Body of pancreas (tissue), 4 donors: ENCODE measurements around the gene TET2. TPM values are rescaled to one million over a fixed set of nuclear protein-coding genes. Genes with fewer than 3 reads are reported as not detected.

Source experiments
- ATAC-seq: fragments of 150-250 bp; one replicate; pipeline ENCODE4 v1.9.1; 2016
- DNase-seq, 4 donors: peaks; one replicate each; pipeline ENCODE4 v3.0.0-alpha.2; 2019
- H3K27ac ChIP-seq, 4 donors: fragments of 200-600 bp; sonication (generic); 1 replicate in 3 of 4; 2 replicates in 1 of 4; pipeline versions ENCODE4 v1.5.1 to v1.6.1; 2016 to 2019; ENCODE audit warnings: mild to moderate bottlenecking in 1 of 4, mixed read lengths in 1 of 4, moderate library complexity in 1 of 4
- H3K27me3 ChIP-seq, 2 donors: fragments of 200-600 bp; sonication (generic); one replicate each; pipeline ENCODE4 v1.6.0; 2016; ENCODE audit warnings: mild to moderate bottlenecking in 1 of 2
- H3K36me3 ChIP-seq, 2 donors: fragments of 200-600 bp; sonication (generic); replicated peaks in 1 of 2; 2 replicates each; pipeline ENCODE4 v1.5.1; 2016; ENCODE audit warnings: low read depth in 2 of 2; ENCODE audit not compliant: insufficient read depth in 1 of 2
- H3K4me1 ChIP-seq: fragments of 200-600 bp; sonication (generic); one replicate; pipeline ENCODE4 v1.6.0; 2016
- H3K4me3 ChIP-seq, 2 donors: fragments of 200-600 bp; sonication (generic); 1 replicate in 1 of 2; 2 replicates in 1 of 2; pipeline ENCODE4 v1.5.1; 2016 to 2019
- H3K9me3 ChIP-seq, 3 donors: fragments of 200-600 bp; sonication (generic); 1 replicate in 2 of 3; 2 replicates in 1 of 3; pipeline ENCODE4 v1.5.1; 2016
- CTCF ChIP-seq, 7 experiments: fragments of 450-650 bp in 4 of 7; fragments of 200-600 bp in 3 of 7; sonication (generic) in 3 of 7; IDR thresholded peaks; one replicate each; pipeline ENCODE4 v1.5.1; 2016 to 2019; ENCODE audit warnings: antibody characterized with exemption in 7 of 7
- POLR2A ChIP-seq, 3 donors: fragments of 450-650 bp; IDR thresholded peaks; one replicate each; pipeline ENCODE4 v1.6.1; 2016; ENCODE audit warnings: antibody characterized with exemption in 3 of 3, mild to moderate bottlenecking in 2 of 3
- WGBS, 2 donors: methylation state at CpG; one replicate each; pipeline ENCODE4 v1.1.5; 2017; 5-methylcytosine and 5-hydroxymethylcytosine counted together
- intact Hi-C: fragments of 100-400 bp; cut with DNase I; formaldehyde crosslinking; loops from one replicate; pipeline ENCODE4 v1.15.1; 2023
- total RNA-seq, 2 donors: library from RNA; depleted of rRNA; stranded (reverse); fragments of >200 nt; gene quantifications; one replicate each; pipeline ENCODE4 v1.1.0, GENCODE V29; 2016

Gene TET2
- total RNA-seq, 2 donors from 2014 or later, result 11.2 to 17.5 TPM

- intact Hi-C loops, result no loop called here
- DNase-seq, result no peak
- no peak for ATAC-seq
- Histone ChIP-seq H3K36me3 (no peaks in the 10 kb centered on the region), H3K4me3 (no peak overlapping the region), H3K9me3 (no peaks in the 10 kb centered on the region), H3K4me1 (peaks cover 20% of the 10 kb centered on the region), H3K27me3 (no peaks in the 10 kb centered on the region), H3K27ac (no peak overlapping the region)
- TF ChIP-seq CTCF (IDR thresholded peaks at IDR 0.05) (no peak), POLR2A (IDR thresholded peaks at IDR 0.05) (no peak)
Measured at GRCh38 chr4:105192474-105192873, 45.8 kb downstream of the TET2 start.

GRCh38 chr4:105192910-105193309 lies 46.2 kb downstream of the TET2 start:
- intact Hi-C loops, result no loop called here
- DNase-seq (no peak), ATAC-seq (no peak)
- Histone ChIP-seq H3K27me3 (no peaks in the 10 kb centered on the region), H3K9me3 (no peaks in the 10 kb centered on the region), H3K36me3 (no peaks in the 10 kb centered on the region), H3K4me1 (peaks cover 20% of the 10 kb centered on the region), H3K27ac (peak overlapping the region in 1 of 4 donors; percentile 24), H3K4me3 (no peak overlapping the region)
- WGBS, 2 donors, result 59 to 90% methylated on average over 1 of the region's 1 CpG
- no peak for TF ChIP-seq CTCF (IDR thresholded peaks at IDR 0.05)
- TF ChIP-seq POLR2A (IDR thresholded peaks at IDR 0.05), result no peak

- no peak for ATAC-seq
- Histone ChIP-seq H3K4me3 (no peak overlapping the region), H3K9me3 (no peaks in the 10 kb centered on the region), H3K27ac (no peak overlapping the region), H3K4me1 (peaks cover 20% of the 10 kb centered on the region), H3K27me3 (no peaks in the 10 kb centered on the region), H3K36me3 (no peaks in the 10 kb centered on the region)
- TF ChIP-seq POLR2A (IDR thresholded peaks at IDR 0.05) (no peak), CTCF (IDR thresholded peaks at IDR 0.05) (no peak)
- intact Hi-C loops, result no loop called here
- DNase-seq, result no peak
- WGBS, 2 donors, result 87 to 89% methylated on average over 3 of the region's 3 CpGs
Measured at GRCh38 chr4:105193536-105193935, 46.9 kb downstream of the TET2 start.

- H3K36me3 ChIP-seq, result no peaks in the 10 kb centered on the region
- TF ChIP-seq POLR2A (IDR thresholded peaks at IDR 0.05) (no peak), CTCF (IDR thresholded peaks at IDR 0.05) (no peak)
- no peak for ATAC-seq
- intact Hi-C loops, result no loop called here
- H3K4me1 ChIP-seq, result peaks cover 20% of the 10 kb centered on the region
- H3K27ac ChIP-seq, result no peak overlapping the region
- no peak overlapping the region for H3K4me3 ChIP-seq
- no peaks in the 10 kb centered on the region for H3K27me3 ChIP-seq
- no peaks in the 10 kb centered on the region for H3K9me3 ChIP-seq
- DNase-seq, result no peak
Measured at GRCh38 chr4:105194328-105195231, 47.9 kb downstream of the TET2 start.
